ENCODE data around the gene SUCO.

Gene SUCO

GRCh38 chr1:172515436-172515835 lies 17.5 kb upstream of the SUCO start:
- DNase-seq (ENCODE audit: low read depth): no peak

- DNase-seq (ENCODE audit: low read depth): no peak
These were observed 17.0 kb upstream of the SUCO start for GRCh38 chr1:172515927-172516326.

- no peak for DNase-seq (ENCODE audit: low read depth)
These were observed 15.9 kb upstream of the SUCO start for GRCh38 chr1:172517081-172517480.

- no peak for DNase-seq (ENCODE audit: low read depth)
These were observed 15.4 kb upstream of the SUCO start for GRCh38 chr1:172517545-172517944.

- no peak for DNase-seq (ENCODE audit: low read depth)
These were observed 3.6 kb upstream of the SUCO start for GRCh38 chr1:172529304-172529703.

GRCh38 chr1:172530000-172530399 lies 3.0 kb upstream of the SUCO start:
- DNase-seq (ENCODE audit: low read depth): no peak

GRCh38 chr1:172531412-172532182 lies 1.4 kb upstream of the SUCO start:
- DNase-seq (ENCODE audit: low read depth): no peak

- peak; percentile 63 for DNase-seq (ENCODE audit: low read depth)
These were observed 709 bp upstream of the SUCO start for GRCh38 chr1:172532183-172532699.

GRCh38 chr1:172533513-172534151 lies 682 bp downstream of the SUCO start:
- peak; percentile 1 for DNase-seq (ENCODE audit: low read depth)

GRCh38 chr1:172536256-172536655 lies 3.3 kb downstream of the SUCO start:
- no peak for DNase-seq (ENCODE audit: low read depth)

GRCh38 chr1:172537366-172537765 lies 4.4 kb downstream of the SUCO start:
- DNase-seq (ENCODE audit: low read depth): no peak

- DNase-seq (ENCODE audit: low read depth): no peak
These were observed 5.0 kb downstream of the SUCO start for GRCh38 chr1:172537827-172538391.

GRCh38 chr1:172540635-172541034 lies 7.7 kb downstream of the SUCO start:
- no peak for DNase-seq (ENCODE audit: low read depth)

- DNase-seq (ENCODE audit: low read depth): no peak
These were observed 11.6 kb downstream of the SUCO start for GRCh38 chr1:172544481-172545104.

GRCh38 chr1:172545396-172546004 lies 12.6 kb downstream of the SUCO start:
- no peak for DNase-seq (ENCODE audit: low read depth)

- no peak for DNase-seq (ENCODE audit: low read depth)
These were observed 14.1 kb downstream of the SUCO start for GRCh38 chr1:172547071-172547470.

- no peak for DNase-seq (ENCODE audit: low read depth)
These were observed 16.8 kb downstream of the SUCO start for GRCh38 chr1:172549621-172550280.

GRCh38 chr1:172551279-172551678 lies 18.3 kb downstream of the SUCO start:
- DNase-seq (ENCODE audit: low read depth): no peak

GRCh38 chr1:172554915-172555314 lies 22.0 kb downstream of the SUCO start:
- no peak for DNase-seq (ENCODE audit: low read depth)

GRCh38 chr1:172556461-172556860 lies 23.5 kb downstream of the SUCO start:
- no peak for DNase-seq (ENCODE audit: low read depth)

- no peak for DNase-seq (ENCODE audit: low read depth)
These were observed 24.3 kb downstream of the SUCO start for GRCh38 chr1:172557270-172557669.

Data from stimulated activated CD8-positive, alpha-beta memory T cell treated with anti-CD3 and anti-CD28 coated beads, Interleukin-4, amount 100 ng/mL, for 24 hours (primary cell).